ENCODE data around the gene YIPF7.
A peak's percentile ranks its signal among the peaks of the same experiment; 100 is the strongest.

YIPF7 gene

DNA sequence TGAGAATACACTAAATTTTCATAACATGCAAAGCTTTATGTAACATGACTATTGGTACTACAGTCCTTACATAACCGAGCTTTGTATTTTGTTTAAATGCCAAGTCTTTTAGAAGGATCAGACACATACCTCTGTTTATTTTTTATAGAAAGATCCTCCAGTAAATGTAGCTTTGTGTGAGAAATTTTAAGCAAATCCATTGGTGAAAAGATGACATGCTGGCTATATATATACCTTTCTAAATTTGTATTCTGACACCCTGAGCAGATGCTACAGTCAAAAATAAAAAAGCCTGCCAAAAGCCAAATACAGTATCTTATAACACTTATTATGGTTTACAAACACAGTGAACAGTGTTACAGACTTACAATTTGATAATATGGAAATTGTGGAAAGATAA lies at the start of gene YIPF7:
Gene YIPF7, minus strand, starts transcription at position 201 of the 400 bp plus-strand sequence. CDS start 1,525 bp downstream, outside the sequence.
- ChIA-PET CTCF (no interaction called here), POLR2A (ENCODE audit: low non-redundant PET) (no interaction called here)
- no peak for DNase-seq (ENCODE audit: low spot score)
- TF ChIP-seq, protein P1, sequence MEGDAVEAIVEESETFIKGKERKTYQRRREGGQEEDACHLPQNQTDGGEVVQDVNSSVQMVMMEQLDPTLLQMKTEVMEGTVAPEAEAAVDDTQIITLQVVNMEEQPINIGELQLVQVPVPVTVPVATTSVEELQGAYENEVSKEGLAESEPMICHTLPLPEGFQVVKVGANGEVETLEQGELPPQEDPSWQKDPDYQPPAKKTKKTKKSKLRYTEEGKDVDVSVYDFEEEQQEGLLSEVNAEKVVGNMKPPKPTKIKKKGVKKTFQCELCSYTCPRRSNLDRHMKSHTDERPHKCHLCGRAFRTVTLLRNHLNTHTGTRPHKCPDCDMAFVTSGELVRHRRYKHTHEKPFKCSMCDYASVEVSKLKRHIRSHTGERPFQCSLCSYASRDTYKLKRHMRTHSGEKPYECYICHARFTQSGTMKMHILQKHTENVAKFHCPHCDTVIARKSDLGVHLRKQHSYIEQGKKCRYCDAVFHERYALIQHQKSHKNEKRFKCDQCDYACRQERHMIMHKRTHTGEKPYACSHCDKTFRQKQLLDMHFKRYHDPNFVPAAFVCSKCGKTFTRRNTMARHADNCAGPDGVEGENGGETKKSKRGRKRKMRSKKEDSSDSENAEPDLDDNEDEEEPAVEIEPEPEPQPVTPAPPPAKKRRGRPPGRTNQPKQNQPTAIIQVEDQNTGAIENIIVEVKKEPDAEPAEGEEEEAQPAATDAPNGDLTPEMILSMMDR (conservative IDR thresholded peaks at IDR 0.05; ENCODE audit: low read depth), result no peak
- no peak within 1 kb of the TSS for H3K27ac ChIP-seq

DNA sequence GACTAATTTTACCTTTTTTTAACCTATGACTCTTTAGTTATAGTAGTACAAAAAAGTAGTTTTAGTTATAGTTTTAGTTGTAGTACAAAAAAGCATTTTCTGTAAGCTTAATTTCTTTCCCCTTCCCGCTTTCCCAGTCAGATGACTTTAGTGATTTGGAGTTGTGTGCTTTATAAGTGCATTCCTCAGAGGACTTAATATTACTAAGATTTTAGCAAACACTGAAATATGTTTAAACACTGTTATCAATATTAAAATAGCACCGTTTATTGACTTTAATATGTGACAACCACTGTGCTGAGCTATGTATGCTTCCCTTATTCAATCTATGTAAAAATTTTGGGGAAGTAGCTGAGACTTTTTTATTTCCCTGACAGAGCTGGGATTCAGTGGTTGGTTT lies 49.6 kb upstream of the YIPF7 start:
- POLR2A ChIA-PET (ENCODE audit: low non-redundant PET), result interaction anchor here (0.7 kb wide), 1 partner anchor 16 kb away, joined by 5 read pairs; no protein-coding TSS in a partner anchor

DNA sequence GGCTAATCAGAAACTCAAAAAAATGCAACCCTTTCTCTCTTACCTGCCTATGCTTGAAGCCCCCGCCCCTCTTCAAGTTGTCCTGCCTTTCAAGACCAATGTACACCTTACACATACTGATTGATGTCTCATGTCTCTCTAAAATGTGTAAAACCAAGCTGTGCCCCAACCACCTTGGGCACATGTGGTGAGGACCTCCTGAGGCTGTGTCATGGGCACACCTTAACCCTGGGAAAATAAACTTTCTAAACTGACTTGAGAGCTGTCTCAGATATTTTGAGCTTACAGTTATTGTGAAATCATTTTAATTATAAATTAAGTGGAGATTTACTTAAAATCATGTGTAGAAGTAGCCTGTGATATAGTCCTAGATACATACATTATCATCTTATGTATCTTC lies 49.0 kb upstream of the YIPF7 start:
- TF ChIP-seq, protein P1 (conservative IDR thresholded peaks at IDR 0.05; ENCODE audit: low read depth), result no peak
- H3K27ac ChIP-seq, result no peak overlapping the region
- DNase-seq (ENCODE audit: low spot score), result no peak
- ChIA-PET POLR2A (ENCODE audit: low non-redundant PET) (interaction anchor here (0.7 kb wide), 1 partner anchor 16 kb away, joined by 5 read pairs; no protein-coding TSS in a partner anchor), CTCF (no interaction called here)

More for the DNA sequence above, 49.6 kb upstream of the YIPF7 start:
- no peak overlapping the region for H3K27ac ChIP-seq
- CTCF ChIA-PET, result no interaction called here
- no peak for DNase-seq (ENCODE audit: low spot score)
- TF ChIP-seq, protein P1 (conservative IDR thresholded peaks at IDR 0.05; ENCODE audit: low read depth), result no peak

DNA sequence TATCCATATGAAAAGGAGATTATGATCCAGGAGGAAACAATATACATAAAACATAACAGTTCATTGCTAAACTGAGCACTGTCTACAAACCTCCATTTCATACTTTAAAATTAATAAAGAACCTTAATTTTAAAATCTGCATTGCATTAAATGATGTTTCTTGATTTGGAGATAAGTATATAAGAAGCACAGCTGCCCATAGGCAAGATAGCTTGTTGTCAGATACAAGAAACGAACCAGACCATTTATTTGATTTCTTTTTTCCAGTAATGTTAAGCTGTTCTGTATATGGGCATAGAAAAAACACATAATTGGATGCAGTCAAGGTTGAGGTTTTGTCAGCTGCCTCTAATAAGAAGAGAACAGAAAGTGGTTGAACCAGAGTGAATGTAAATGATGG lies 33.2 kb upstream of the YIPF7 start:
- H3K27ac ChIP-seq, result no peak overlapping the region
- DNase-seq (ENCODE audit: low spot score), result no peak
- ChIA-PET CTCF (no interaction called here), POLR2A (ENCODE audit: low non-redundant PET) (no interaction called here)
- TF ChIP-seq, protein P1 (conservative IDR thresholded peaks at IDR 0.05; ENCODE audit: low read depth), result no peak

DNA sequence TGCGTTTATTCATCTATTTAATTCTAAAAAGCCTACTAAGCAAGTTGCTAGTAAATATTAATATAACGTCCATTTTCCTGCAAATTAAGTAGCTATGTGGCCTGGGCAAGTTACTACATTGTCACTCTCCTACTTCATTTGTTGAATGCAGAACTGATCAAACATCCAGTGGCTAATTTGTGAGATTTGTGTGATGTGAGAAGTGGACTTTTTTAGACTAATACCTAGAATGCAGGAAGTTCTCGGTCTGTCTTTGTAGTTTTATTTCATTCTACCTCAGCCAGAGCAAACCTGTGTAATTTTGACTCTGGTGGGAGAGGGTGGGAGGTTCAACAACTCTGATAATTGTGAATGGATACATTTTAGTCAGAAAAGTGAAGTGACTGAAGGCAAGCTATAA lies 27.6 kb upstream of the YIPF7 start:
- DNase-seq (ENCODE audit: low spot score), result no peak
- ChIA-PET POLR2A (ENCODE audit: low non-redundant PET) (no interaction called here), CTCF (no interaction called here)
- H3K27ac ChIP-seq, result peak overlapping the region; percentile 88
- TF ChIP-seq, protein P1 (conservative IDR thresholded peaks at IDR 0.05; ENCODE audit: low read depth), result no peak

DNA sequence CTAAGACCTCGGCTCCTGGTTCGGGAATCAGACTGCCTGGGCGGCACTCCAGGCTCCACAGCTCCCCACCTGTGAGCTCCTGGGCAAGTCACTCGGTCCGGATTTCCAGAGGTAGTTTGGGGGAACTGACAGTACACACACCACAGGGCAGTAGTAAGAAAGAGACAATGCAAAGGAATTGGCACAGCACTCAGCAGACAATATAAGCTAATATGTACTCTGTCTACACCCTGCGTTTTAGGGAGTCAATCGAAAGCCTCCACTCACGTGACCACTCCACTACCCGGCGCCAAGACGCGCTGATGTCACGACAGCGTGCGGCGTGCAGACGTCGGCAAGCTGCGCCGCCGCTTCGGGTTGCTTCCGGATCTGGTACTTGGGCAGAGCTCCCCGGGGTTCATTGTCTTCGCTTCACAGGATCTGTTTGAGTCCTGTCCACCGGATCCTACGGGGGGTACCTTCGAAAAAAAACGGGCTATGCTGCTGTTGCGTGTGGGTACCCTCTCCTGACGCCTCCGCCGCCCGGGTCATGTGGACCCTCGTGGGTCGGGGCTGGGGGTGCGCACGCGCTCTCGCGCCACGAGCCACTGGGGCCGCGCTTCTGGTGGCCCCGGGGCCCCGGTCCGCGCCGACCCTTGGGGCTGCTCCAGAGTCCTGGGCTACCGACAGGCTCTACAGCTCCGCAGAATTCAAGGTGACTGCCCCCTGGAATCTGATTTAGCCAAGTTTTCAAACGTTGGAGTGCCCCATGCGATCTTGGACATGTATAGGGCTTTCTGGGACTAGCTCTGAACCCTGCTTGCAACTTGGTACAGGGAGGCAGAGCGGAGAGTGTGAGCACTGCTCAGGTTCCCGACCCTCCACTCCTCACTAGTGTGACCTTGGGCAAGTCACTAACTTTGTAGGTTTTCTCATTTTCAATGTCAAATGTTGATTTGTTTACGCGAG lies 26.9 kb upstream of the YIPF7 start, which contains the start of gene GUF1:
Gene GUF1, plus strand, starts transcription at position 327 of the 948 bp plus-strand sequence. Its CDS starts 203 bp downstream, at position 530.
- peak; percentile 83 for DNase-seq (ENCODE audit: low spot score)
- POLR2A ChIA-PET (ENCODE audit: low non-redundant PET), result interaction anchor here (0.6 kb wide), 1 partner anchor 49 kb away, joined by 3 read pairs; no protein-coding TSS in a partner anchor
- H3K27ac ChIP-seq, result peak within 1 kb of the TSS; percentile 88
- TF ChIP-seq, protein P1 (conservative IDR thresholded peaks at IDR 0.05; ENCODE audit: low read depth), result no peak
- CTCF ChIA-PET, result interaction anchor here (0.6 to 1.0 kb wide), 3 partner anchors 13 to 1713 kb away, joined by 3 read pairs; no protein-coding TSS in a partner anchor
